HEK293T (cell line): ENCODE results near the gene NCDN.

Source experiments
- ELF4 ChIP-seq: fragments of 450-650 bp; IDR thresholded peaks from 2 replicates; pipeline ENCODE4 v1.6.1; 2017; ENCODE audit warnings: antibody characterized with exemption
- FOXK2 ChIP-seq: fragments of 450-650 bp; IDR thresholded peaks from 2 replicates; pipeline ENCODE4 v1.6.1; 2016; ENCODE audit warnings: mild to moderate bottlenecking
- FOXM1 ChIP-seq: fragments of 450-650 bp; IDR thresholded peaks from 2 replicates; pipeline ENCODE4 v1.6.1; 2017; ENCODE audit warnings: mild to moderate bottlenecking, borderline replicate concordance
- L3MBTL2 ChIP-seq: fragments of 450-650 bp; conservative IDR thresholded peaks from 2 replicates; pipeline ENCODE4 v1.6.1; 2016; ENCODE audit warnings: mild to moderate bottlenecking
- LEF1 ChIP-seq: fragments of 450-650 bp; IDR thresholded peaks from 2 replicates; pipeline ENCODE4 v1.6.1; 2017; ENCODE audit warnings: mild to moderate bottlenecking, borderline replicate concordance
- NFRKB ChIP-seq: fragments of 450-650 bp; IDR thresholded peaks from 2 replicates; pipeline ENCODE4 v1.6.1; 2016; ENCODE audit warnings: mild to moderate bottlenecking, moderate library complexity
- PKNOX1 ChIP-seq: fragments of 450-650 bp; IDR thresholded peaks from 2 replicates; pipeline ENCODE4 v1.6.1; 2016
- SP1 ChIP-seq: fragments of 450-650 bp; IDR thresholded peaks from 2 replicates; pipeline ENCODE4 v1.6.1; 2017
- SUZ12 ChIP-seq: fragments of 450-650 bp; IDR thresholded peaks from 2 replicates; pipeline ENCODE4 v1.6.1; 2016; ENCODE audit warnings: mild to moderate bottlenecking

DNA sequence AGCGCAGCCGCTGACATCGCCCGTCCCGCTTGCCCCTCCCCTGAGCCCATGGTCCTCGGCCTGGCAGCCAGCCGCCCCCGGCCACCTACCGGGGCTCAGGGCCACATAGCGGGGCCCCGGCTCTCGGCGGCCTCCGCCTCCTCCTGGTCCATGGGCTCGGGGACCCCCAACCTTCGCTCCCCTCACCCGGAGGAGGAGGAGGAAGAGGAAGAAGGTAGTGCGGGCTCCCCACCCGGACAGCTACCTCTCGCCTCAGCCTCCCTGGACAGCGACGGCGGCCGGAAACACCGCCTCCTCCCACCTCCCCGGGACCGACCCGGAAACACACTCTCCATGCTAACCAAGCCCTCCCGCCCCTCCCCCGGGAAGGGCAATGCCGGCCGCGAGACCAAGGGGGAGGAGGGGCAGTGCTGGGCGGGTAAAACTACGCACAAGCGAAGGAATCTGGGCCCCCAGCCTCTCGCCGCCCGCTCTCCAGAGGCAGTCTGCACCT is 435 bp upstream of the NCDN start, which contains the start of gene KIAA0319L:
- TF ChIP-seq SUZ12 (no peak), FOXM1 (no peak), SP1 (no peak), FOXK2 (no peak), PKNOX1 (no peak), ELF4 (no peak), L3MBTL2 (no peak), NFRKB (no peak), LEF1 (no peak)
